ENCODE results near the gene GRN. TPM values are rescaled to one million over a fixed set of nuclear protein-coding genes. Genes with fewer than 3 reads are reported as not detected.
"Not testable (repeated sequence)": the region's sequence is repeated elsewhere in the genome, so short reads cannot be mapped to it uniquely, and the experiment has no call there.

Gene GRN
- total RNA-seq, 1 experiment from 2014 or later = 400 TPM

- Histone ChIP-seq H3K9ac (ENCODE audit: low read length) (peak within 1 kb of the TSS; percentile 72), H3K36me3 (ENCODE audit: low read depth, low read length) (no peaks in the 10 kb centered on the region), H3K4me2 (ENCODE audit: low read length) (peak within 1 kb of the TSS; percentile 99), H2AFZ (ENCODE audit: low read length) (peak within 1 kb of the TSS; percentile 99), H3K79me2 (ENCODE audit: low read length) (no peaks in the 10 kb centered on the region), H3K4me1 (ENCODE audit: insufficient read depth, low read length) (no peaks in the 10 kb centered on the region; the same call in 1 of the 2 replicates), H3K9me2 (replicated peaks; ENCODE audit: low read length) (no peaks in the 10 kb centered on the region), H3K27ac (ENCODE audit: low read length) (no peak within 1 kb of the TSS), H4K20me1 (ENCODE audit: low read length) (no peaks in the 10 kb centered on the region), H3K9me3 (ENCODE audit: low read length) (no peaks in the 10 kb centered on the region), H3F3A (ENCODE audit: low read length, unreplicated experiment) (no peaks in the 10 kb centered on the region), H3K27me3 (ENCODE audit: low read length) (no peaks in the 10 kb centered on the region), H3K4me3 (ENCODE audit: low read length) (peak within 1 kb of the TSS; percentile 87)
- DNase-seq (peak; percentile 76), ATAC-seq (peak; percentile 90)
- ChIA-PET POLR2A (ENCODE audit: unreplicated experiment) (interaction anchor here (0.6 to 0.7 kb wide), 2 partner anchors 196 to 248 kb away, joined by 3 to 9 read pairs; no protein-coding TSS in a partner anchor), CTCF (interaction anchor here (0.6 to 1.0 kb wide), 9 partner anchors 12 to 365 kb away, joined by 3 to 8 read pairs (median 4); partner anchors contain the start of genes GRN and SLC25A39)
- TF ChIP-seq CTCF (conservative IDR thresholded peaks at IDR 0.05; ENCODE audit: low read depth, low read length) (peak; percentile 62), EZH2 (IDR thresholded peaks at IDR 0.05; ENCODE audit: low read length, unreplicated experiment) (no peak), EZH2phosphoT487 (IDR thresholded peaks at IDR 0.05; ENCODE audit: borderline replicate concordance, low read length) (no peak)
- intact Hi-C loops (cut with micrococcal nuclease) = loop anchor here (1.0 kb wide), 1 partner anchor 18 kb away; the partner anchor contains the start of gene GRN
- BruUV-seq (replicated peaks) = no TSS peak
Observed at GRCh38 chr17:44363613-44364159, 18.6 kb downstream of the GRN start, which contains the start of gene FAM171A2. FAM171A2 (minus strand) TSS chr17:44363853; CDS start chr17:44363714, 139 bp downstream.

GRCh38 chr17:44365051-44365450 lies 19.9 kb downstream of the GRN start:
- POLR2A ChIA-PET (ENCODE audit: unreplicated experiment); CTCF ChIA-PET: not testable (repeated sequence)

GRCh38 chr17:44367231-44367979 lies 22.3 kb downstream of the GRN start:
- Histone ChIP-seq H3K27me3 (ENCODE audit: low read length) (no peaks in the 10 kb centered on the region), H3K27ac (ENCODE audit: low read length) (no peak overlapping the region), H2AFZ (ENCODE audit: low read length) (no peak overlapping the region), H3K4me3 (ENCODE audit: low read length) (no peak overlapping the region), H3K9ac (ENCODE audit: low read length) (no peak overlapping the region), H3K4me1 (ENCODE audit: insufficient read depth, low read length) (no peaks in the 10 kb centered on the region; the same call in 1 of the 2 replicates), H3K36me3 (ENCODE audit: low read depth, low read length) (no peaks in the 10 kb centered on the region), H3K4me2 (ENCODE audit: low read length) (no peak overlapping the region), H4K20me1 (ENCODE audit: low read length) (no peaks in the 10 kb centered on the region), H3K79me2 (ENCODE audit: low read length) (no peaks in the 10 kb centered on the region), H3K9me2 (replicated peaks; ENCODE audit: low read length) (no peaks in the 10 kb centered on the region), H3F3A (ENCODE audit: low read length, unreplicated experiment) (no peaks in the 10 kb centered on the region), H3K9me3 (ENCODE audit: low read length) (no peaks in the 10 kb centered on the region)
- CTCF ChIA-PET = no interaction called here
- POLR2A ChIA-PET (ENCODE audit: unreplicated experiment) = no interaction called here
- TF ChIP-seq EZH2phosphoT487 (IDR thresholded peaks at IDR 0.05; ENCODE audit: borderline replicate concordance, low read length) = no peak
- TF ChIP-seq EZH2 (IDR thresholded peaks at IDR 0.05; ENCODE audit: low read length, unreplicated experiment) = no peak
- TF ChIP-seq CTCF (conservative IDR thresholded peaks at IDR 0.05; ENCODE audit: low read depth, low read length) = no peak
- intact Hi-C loops (cut with micrococcal nuclease) = no loop called here
- no peak for ATAC-seq
- DNase-seq = no peak
- no TSS peak for BruUV-seq (replicated peaks)

More at GRCh38 chr17:44365051-44365450, 19.9 kb downstream of the GRN start:
- H3K4me3 ChIP-seq (ENCODE audit: low read length); H3K9ac ChIP-seq (ENCODE audit: low read length); H3K79me2 ChIP-seq (ENCODE audit: low read length); DNase-seq; ATAC-seq; BruUV-seq (replicated peaks); intact Hi-C loops (cut with micrococcal nuclease); H3K27me3 ChIP-seq (ENCODE audit: low read length); H3K4me2 ChIP-seq (ENCODE audit: low read length); H3K36me3 ChIP-seq (ENCODE audit: low read depth, low read length); H3F3A ChIP-seq (ENCODE audit: low read length, unreplicated experiment); H3K9me3 ChIP-seq (ENCODE audit: low read length); H3K9me2 ChIP-seq (replicated peaks; ENCODE audit: low read length); H4K20me1 ChIP-seq (ENCODE audit: low read length); H3K27ac ChIP-seq (ENCODE audit: low read length); H2AFZ ChIP-seq (ENCODE audit: low read length); H3K4me1 ChIP-seq (ENCODE audit: insufficient read depth, low read length): not testable (repeated sequence)

- H3K36me3 ChIP-seq (ENCODE audit: low read depth, low read length); POLR2A ChIA-PET (ENCODE audit: unreplicated experiment); H3K9ac ChIP-seq (ENCODE audit: low read length); BruUV-seq (replicated peaks); H3K9me2 ChIP-seq (replicated peaks; ENCODE audit: low read length); H3K9me3 ChIP-seq (ENCODE audit: low read length); H2AFZ ChIP-seq (ENCODE audit: low read length); H4K20me1 ChIP-seq (ENCODE audit: low read length); ATAC-seq; H3K27me3 ChIP-seq (ENCODE audit: low read length); CTCF ChIA-PET; H3F3A ChIP-seq (ENCODE audit: low read length, unreplicated experiment); DNase-seq; H3K4me3 ChIP-seq (ENCODE audit: low read length); H3K4me1 ChIP-seq (ENCODE audit: insufficient read depth, low read length); H3K79me2 ChIP-seq (ENCODE audit: low read length); H3K4me2 ChIP-seq (ENCODE audit: low read length); intact Hi-C loops (cut with micrococcal nuclease); H3K27ac ChIP-seq (ENCODE audit: low read length): not testable (repeated sequence)
Observed at GRCh38 chr17:44368391-44369243, 23.5 kb downstream of the GRN start.
